ENCODE data around the gene DOCK7. TPM values are rescaled to one million over a fixed set of nuclear protein-coding genes. Genes with fewer than 3 reads are reported as not detected.

Gene DOCK7
- total RNA-seq, 1 experiment from 2014 or later, result 57.2 TPM

GRCh38 chr1:62481681-62482080 is 206.5 kb downstream of the DOCK7 start:
- no peak for ATAC-seq
- Histone ChIP-seq H3K9me3 (ENCODE audit: control insufficient read depth, insufficient read depth, low read depth, low read length) (no peaks in the 10 kb centered on the region), H3K4me3 (ENCODE audit: low read depth in 2 of 2, low read length in 2 of 2) (no peak overlapping the region), H3K27me3 (ENCODE audit: control insufficient read depth, insufficient read depth, low read length) (no peaks in the 10 kb centered on the region), H3K36me3 (ENCODE audit: control insufficient read depth, insufficient read depth, low read length) (no peaks in the 10 kb centered on the region; the same call in 1 of the 2 replicates), H3K4me1 (ENCODE audit: control insufficient read depth, insufficient read depth, low read length) (no peaks in the 10 kb centered on the region), H3K27ac (ENCODE audit: low read length) (no peak overlapping the region)
- ChIA-PET POLR2A (no interaction called here), CTCF (interaction anchor here (0.7 kb wide), 1 partner anchor 444 kb away, joined by 3 read pairs; no protein-coding TSS in a partner anchor)
- no TSS peak for BruUV-seq (replicated peaks)
- intact Hi-C loops (cut with micrococcal nuclease; ENCODE audit: unreplicated experiment) (no loop called here), in situ Hi-C loops (cut with HindIII; ENCODE audit: low pct_unique_long_range_greater_than_20kb, low sequenced_read_pairs) (no loop called here)
- DNase-seq (ENCODE audit: low read depth, low spot score), result no peak
- TF ChIP-seq CTCF (IDR thresholded peaks at IDR 0.05) (no peak), TCF7L2 (IDR thresholded peaks at IDR 0.05; ENCODE audit: low read depth, low read length) (no peak), REST (IDR thresholded peaks at IDR 0.05; ENCODE audit: insufficient read depth in 1 of 2, low read depth in 2 of 2, low read length in 1 of 2) (no peak), SIN3A (IDR thresholded peaks at IDR 0.05; ENCODE audit: borderline replicate concordance, insufficient read depth, low read depth, low read length) (no peak), POLR2AphosphoS5 (IDR thresholded peaks at IDR 0.05; ENCODE audit: low read depth, low read length) (no peak)

GRCh38 chr1:62476525-62477219 is 211.5 kb downstream of the DOCK7 start:
- Histone ChIP-seq H3K27ac (ENCODE audit: low read length) (no peak overlapping the region), H3K36me3 (ENCODE audit: control insufficient read depth, insufficient read depth, low read length) (peaks cover 4% of the 10 kb centered on the region), H3K4me1 (ENCODE audit: control insufficient read depth, insufficient read depth, low read length) (no peaks in the 10 kb centered on the region), H3K4me3 (ENCODE audit: low read depth in 2 of 2, low read length in 2 of 2) (no peak overlapping the region), H3K27me3 (ENCODE audit: control insufficient read depth, insufficient read depth, low read length) (no peaks in the 10 kb centered on the region), H3K9me3 (ENCODE audit: control insufficient read depth, insufficient read depth, low read depth, low read length) (no peaks in the 10 kb centered on the region)
- ChIA-PET CTCF (interaction anchor here (0.6 kb wide), 1 partner anchor 431 kb away, joined by 4 read pairs; no protein-coding TSS in a partner anchor), POLR2A (no interaction called here)
- in situ Hi-C loops (cut with HindIII; ENCODE audit: low pct_unique_long_range_greater_than_20kb, low sequenced_read_pairs) (no loop called here), intact Hi-C loops (cut with micrococcal nuclease; ENCODE audit: unreplicated experiment) (no loop called here)
- BruUV-seq (replicated peaks), result no TSS peak
- DNase-seq (ENCODE audit: low read depth, low spot score) (no peak), ATAC-seq (no peak)
- TF ChIP-seq REST (IDR thresholded peaks at IDR 0.05; ENCODE audit: insufficient read depth in 1 of 2, low read depth in 2 of 2, low read length in 1 of 2), result no peak
- TF ChIP-seq CTCF (IDR thresholded peaks at IDR 0.05), result no peak
- no peak for TF ChIP-seq POLR2AphosphoS5 (IDR thresholded peaks at IDR 0.05; ENCODE audit: low read depth, low read length)
- TF ChIP-seq TCF7L2 (IDR thresholded peaks at IDR 0.05; ENCODE audit: low read depth, low read length), result no peak
- TF ChIP-seq SIN3A (IDR thresholded peaks at IDR 0.05; ENCODE audit: borderline replicate concordance, insufficient read depth, low read depth, low read length), result no peak
